NT2/D1 (cell line): ENCODE measurements around the gene LGSN.

Experiments used
- SUZ12 ChIP-seq: IDR thresholded peaks from 2 replicates; pipeline ENCODE4 v1.6.1; 2011; ENCODE audit not compliant: insufficient read length, insufficient read depth; ENCODE audit errors: extremely low read depth
- ZNF274 ChIP-seq: IDR thresholded peaks from 2 replicates; pipeline ENCODE4 v1.6.1; 2011; ENCODE audit warnings: mild to moderate bottlenecking, low read depth, low read length

- no peak for TF ChIP-seq ZNF274
- TF ChIP-seq SUZ12 = no peak
These were observed 40.9 kb downstream of the LGSN start for GRCh38 chr6:63278916-63279315.
